ENCODE measurements around the gene MRM2. TPM values are rescaled to one million over a fixed set of nuclear protein-coding genes. Genes with fewer than 3 reads are reported as not detected.

Gene MRM2
- total and polyA plus RNA-seq, 4 donors: 9.7 to 14.9 (median 11.8) TPM

GRCh38 chr7:2219136-2219535, 22.9 kb downstream of the MRM2 start:
- Histone ChIP-seq H3K27ac (ENCODE audit: low read depth in 1 of 2, low read length in 2 of 2) (no peak overlapping the region), H3K9me3 (ENCODE audit: control insufficient read depth in 4 of 4, low read length in 3 of 4) (no peaks in the 10 kb centered on the region), H3K27me3 (ENCODE audit: control insufficient read depth in 4 of 4, insufficient read depth in 4 of 4, low read length in 3 of 4) (no peaks in the 10 kb centered on the region), H3K36me3 (ENCODE audit: control insufficient read depth in 4 of 4, insufficient read depth in 3 of 4, low read depth in 1 of 4, low read length in 3 of 4) (peaks cover 6 to 49% (median 20%) of the 10 kb centered on the region in 4 donors), H3K4me1 (ENCODE audit: control insufficient read depth in 4 of 4, insufficient read depth in 4 of 4, low read length in 3 of 4) (no peaks in the 10 kb centered on the region), H3K4me3 (ENCODE audit: low read depth in 1 of 3, low read length in 3 of 3) (no peak overlapping the region), H3K9ac (ENCODE audit: low read depth in 1 of 2, low read length in 2 of 2) (no peak overlapping the region)
- no peak for DNase-seq (ENCODE audit: low spot score)
- 92% methylated on average over 15 of the region's 15 CpGs for WGBS
- TF ChIP-seq YY1 (IDR thresholded peaks at IDR 0.05) (no peak), JUND (IDR thresholded peaks at IDR 0.05) (no peak), RXRA (IDR thresholded peaks at IDR 0.05) (no peak), CTCF (IDR thresholded peaks at IDR 0.05; ENCODE audit: low read depth, low read length, missing input control) (no peak), SP1 (IDR thresholded peaks at IDR 0.05) (no peak), EGR1 (IDR thresholded peaks at IDR 0.05; ENCODE audit: low read depth in 2 of 2) (no peak), REST (IDR thresholded peaks at IDR 0.05) (no peak), HNF4A (conservative IDR thresholded peaks at IDR 0.05) (no peak), MAX (IDR thresholded peaks at IDR 0.05) (no peak), ATF3 (IDR thresholded peaks at IDR 0.05) (no peak), TAF1 (conservative IDR thresholded peaks at IDR 0.05) (no peak), FOXA2 (IDR thresholded peaks at IDR 0.05) (no peak), NR2F2 (IDR thresholded peaks at IDR 0.05) (no peak)
- TF ChIP-seq, protein P1, sequence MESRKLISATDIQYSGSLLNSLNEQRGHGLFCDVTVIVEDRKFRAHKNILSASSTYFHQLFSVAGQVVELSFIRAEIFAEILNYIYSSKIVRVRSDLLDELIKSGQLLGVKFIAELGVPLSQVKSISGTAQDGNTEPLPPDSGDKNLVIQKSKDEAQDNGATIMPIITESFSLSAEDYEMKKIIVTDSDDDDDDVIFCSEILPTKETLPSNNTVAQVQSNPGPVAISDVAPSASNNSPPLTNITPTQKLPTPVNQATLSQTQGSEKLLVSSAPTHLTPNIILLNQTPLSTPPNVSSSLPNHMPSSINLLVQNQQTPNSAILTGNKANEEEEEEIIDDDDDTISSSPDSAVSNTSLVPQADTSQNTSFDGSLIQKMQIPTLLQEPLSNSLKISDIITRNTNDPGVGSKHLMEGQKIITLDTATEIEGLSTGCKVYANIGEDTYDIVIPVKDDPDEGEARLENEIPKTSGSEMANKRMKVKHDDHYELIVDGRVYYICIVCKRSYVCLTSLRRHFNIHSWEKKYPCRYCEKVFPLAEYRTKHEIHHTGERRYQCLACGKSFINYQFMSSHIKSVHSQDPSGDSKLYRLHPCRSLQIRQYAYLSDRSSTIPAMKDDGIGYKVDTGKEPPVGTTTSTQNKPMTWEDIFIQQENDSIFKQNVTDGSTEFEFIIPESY (IDR thresholded peaks at IDR 0.05): no peak

DNA sequence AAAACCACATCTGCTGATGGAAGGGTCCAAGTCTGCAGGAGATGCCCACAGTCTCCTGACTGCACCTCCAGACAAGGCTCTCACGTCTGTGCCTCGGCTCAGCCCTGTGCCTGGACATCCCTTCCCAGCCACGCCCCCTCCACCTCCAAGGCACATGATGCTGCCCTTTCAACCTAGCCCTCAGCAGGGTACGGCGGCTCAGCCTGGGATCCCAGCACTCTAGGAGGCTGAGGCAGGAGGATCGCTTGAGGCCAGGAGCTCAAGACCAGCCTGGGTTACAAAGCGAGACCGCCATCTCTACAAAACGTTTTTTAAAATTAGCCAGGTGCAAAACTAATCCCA, 23.6 kb downstream of the MRM2 start:
- DNase-seq (ENCODE audit: low spot score): no peak
- Histone ChIP-seq H3K4me3 (ENCODE audit: low read depth in 1 of 3, low read length in 3 of 3) (no peak overlapping the region), H3K36me3 (ENCODE audit: control insufficient read depth in 4 of 4, insufficient read depth in 3 of 4, low read depth in 1 of 4, low read length in 3 of 4) (peaks cover 6 to 50% (median 23%) of the 10 kb centered on the region in 4 donors), H3K9ac (ENCODE audit: low read depth in 1 of 2, low read length in 2 of 2) (no peak overlapping the region), H3K9me3 (ENCODE audit: control insufficient read depth in 4 of 4, low read length in 3 of 4) (no peaks in the 10 kb centered on the region), H3K4me1 (ENCODE audit: control insufficient read depth in 4 of 4, insufficient read depth in 4 of 4, low read length in 3 of 4) (no peaks in the 10 kb centered on the region), H3K27ac (ENCODE audit: low read depth in 1 of 2, low read length in 2 of 2) (no peak overlapping the region), H3K27me3 (ENCODE audit: control insufficient read depth in 4 of 4, insufficient read depth in 4 of 4, low read length in 3 of 4) (no peaks in the 10 kb centered on the region)
- WGBS: 95% methylated on average over 9 of the region's 9 CpGs
- no peak for TF ChIP-seq EGR1 (IDR thresholded peaks at IDR 0.05; ENCODE audit: low read depth in 2 of 2)
